Transverse colon (tissue), 4 donors: ENCODE data around the gene LRRC7. TPM values are rescaled to one million over a fixed set of nuclear protein-coding genes. Genes with fewer than 3 reads are reported as not detected.

ENCODE experiments used
- DNase-seq: peaks from one replicate; pipeline ENCODE4 v3.0.0-alpha.2; 2019
- H3K27ac ChIP-seq, 4 donors: fragments of 200-600 bp; sonication (generic); 2 replicates each; pipeline ENCODE4 v1.5.1; 2016 to 2018; ENCODE audit warnings: inconsistent platforms in 4 of 4
- H3K27me3 ChIP-seq: fragments of 200-600 bp; sonication (generic); 2 replicates; pipeline ENCODE4 v1.5.1; 2017; ENCODE audit warnings: inconsistent platforms
- H3K36me3 ChIP-seq, 4 donors: fragments of 200-600 bp; sonication (generic); 2 replicates each; pipeline ENCODE4 v1.5.1; 2017 to 2019; ENCODE audit warnings: inconsistent platforms in 4 of 4
- H3K4me1 ChIP-seq, 4 donors: fragments of 200-600 bp; sonication (generic); 2 replicates each; pipeline ENCODE4 v1.5.1; 2017 to 2020; ENCODE audit warnings: inconsistent platforms in 4 of 4
- H3K4me3 ChIP-seq, 4 donors: fragments of 200-600 bp; sonication (generic); 1 replicate in 1 of 4; 2 replicates in 3 of 4; pipeline versions ENCODE4 v1.5.1 to v1.6.1; 2017 to 2019; ENCODE audit warnings: inconsistent platforms in 4 of 4
- H3K9me3 ChIP-seq, 2 donors: fragments of 200-600 bp; sonication (generic); 2 replicates each; pipeline ENCODE4 v1.5.1; 2017 to 2019; ENCODE audit warnings: inconsistent platforms in 2 of 2
- EP300 ChIP-seq: sonication (generic); formaldehyde crosslinking; IDR thresholded peaks from one replicate; pipeline ENCODE4 v1.6.1; 2017; ENCODE audit warnings: antibody characterized with exemption, low read depth
- POLR2A ChIP-seq: fragments of 450-650 bp; IDR thresholded peaks from one replicate; pipeline ENCODE4 v1.6.1; 2016; ENCODE audit warnings: antibody characterized with exemption, mild to moderate bottlenecking, moderate library complexity
- POLR2AphosphoS5 ChIP-seq, 3 donors: sonication (generic); formaldehyde crosslinking; IDR thresholded peaks; one replicate each; pipeline ENCODE4 v1.6.1; 2016; ENCODE audit warnings: antibody characterized with exemption in 3 of 3
- WGBS, 2 donors: methylation state at CpG; one replicate each; pipeline ENCODE4 v1.1.5; 2018; ENCODE audit warnings: low coverage in 1 of 2; 5-methylcytosine and 5-hydroxymethylcytosine counted together
- in situ Hi-C, 4 donors: fragments of 200-750 bp; cut with MboI; loops; one replicate each; pipeline versions ENCODE4 v1.15.0 to v1.15.1; 2017; ENCODE audit warnings: low sequenced_read_pairs in 3 of 4, low pct_ligation_motif_present in 1 of 4, low pct_unique_long_range_greater_than_20kb in 1 of 4
- intact Hi-C: fragments of 100-400 bp; cut with DNase I; formaldehyde crosslinking; loops from one replicate; pipeline ENCODE4 v1.15.1; 2023; ENCODE audit warnings: low total_unique reads
- total RNA-seq, 4 donors: library from RNA; depleted of rRNA; stranded (reverse); fragments of >200 nt; gene quantifications; one replicate each; pipeline ENCODE4 v1.1.0, GENCODE V29; 2016
- TF ChIP-seq, protein P1 (sequence below), 5 experiments: fragments of 200-600 bp in 3 of 5; fragments of 450-650 bp in 2 of 5; sonication (generic) in 3 of 5; IDR thresholded peaks; 1 replicate in 2 of 5; 2 replicates in 3 of 5; pipeline ENCODE4 v1.5.1; 2016 to 2017; ENCODE audit warnings: antibody characterized with exemption in 5 of 5, inconsistent platforms in 3 of 5, mild to moderate bottlenecking in 2 of 5, moderate library complexity in 1 of 5

Gene LRRC7
- total RNA-seq, 4 donors from 2014 or later = 0.32 to 1.1 TPM; not detected in 2

DNA sequence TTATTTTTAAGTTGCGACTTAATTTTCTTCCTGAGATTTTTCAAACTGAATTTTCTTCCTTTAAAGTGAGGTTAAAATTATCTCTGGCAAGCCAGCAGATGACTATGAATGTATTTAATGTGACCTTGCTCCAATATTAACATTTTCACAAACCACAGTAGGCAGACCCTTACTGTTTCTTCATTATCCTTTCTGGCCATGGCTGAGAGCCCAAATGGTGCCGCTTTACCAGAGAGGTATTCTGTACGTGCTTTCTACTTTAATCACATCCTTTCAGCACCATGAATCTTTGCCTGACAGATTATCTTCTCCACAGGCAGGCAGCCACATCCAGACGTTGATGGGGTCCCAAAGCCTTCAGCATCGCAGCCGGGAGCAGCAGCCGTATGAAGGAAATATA is 508.0 kb downstream of the LRRC7 start:
- in situ Hi-C loops = no loop called here
- intact Hi-C loops = no loop called here
- WGBS, 2 donors = 77% methylated on average over 7 of the region's 7 CpGs
- H3K27me3 ChIP-seq = no peaks in the 10 kb centered on the region
- H3K27ac ChIP-seq = no peak overlapping the region
- H3K4me1 ChIP-seq = peaks cover 0 to 17% (median 0%) of the 10 kb centered on the region in 4 donors
- TF ChIP-seq EP300 (no peak), POLR2AphosphoS5 (IDR thresholded peaks at IDR 0.05) (no peak), POLR2A (no peak)
- TF ChIP-seq, protein P1, sequence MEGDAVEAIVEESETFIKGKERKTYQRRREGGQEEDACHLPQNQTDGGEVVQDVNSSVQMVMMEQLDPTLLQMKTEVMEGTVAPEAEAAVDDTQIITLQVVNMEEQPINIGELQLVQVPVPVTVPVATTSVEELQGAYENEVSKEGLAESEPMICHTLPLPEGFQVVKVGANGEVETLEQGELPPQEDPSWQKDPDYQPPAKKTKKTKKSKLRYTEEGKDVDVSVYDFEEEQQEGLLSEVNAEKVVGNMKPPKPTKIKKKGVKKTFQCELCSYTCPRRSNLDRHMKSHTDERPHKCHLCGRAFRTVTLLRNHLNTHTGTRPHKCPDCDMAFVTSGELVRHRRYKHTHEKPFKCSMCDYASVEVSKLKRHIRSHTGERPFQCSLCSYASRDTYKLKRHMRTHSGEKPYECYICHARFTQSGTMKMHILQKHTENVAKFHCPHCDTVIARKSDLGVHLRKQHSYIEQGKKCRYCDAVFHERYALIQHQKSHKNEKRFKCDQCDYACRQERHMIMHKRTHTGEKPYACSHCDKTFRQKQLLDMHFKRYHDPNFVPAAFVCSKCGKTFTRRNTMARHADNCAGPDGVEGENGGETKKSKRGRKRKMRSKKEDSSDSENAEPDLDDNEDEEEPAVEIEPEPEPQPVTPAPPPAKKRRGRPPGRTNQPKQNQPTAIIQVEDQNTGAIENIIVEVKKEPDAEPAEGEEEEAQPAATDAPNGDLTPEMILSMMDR (IDR thresholded peaks at IDR 0.05) = no peak
- no peaks in the 10 kb centered on the region for H3K9me3 ChIP-seq
- DNase-seq = no peak
- H3K4me3 ChIP-seq = no peak overlapping the region
- H3K36me3 ChIP-seq = no peaks in the 10 kb centered on the region

DNA sequence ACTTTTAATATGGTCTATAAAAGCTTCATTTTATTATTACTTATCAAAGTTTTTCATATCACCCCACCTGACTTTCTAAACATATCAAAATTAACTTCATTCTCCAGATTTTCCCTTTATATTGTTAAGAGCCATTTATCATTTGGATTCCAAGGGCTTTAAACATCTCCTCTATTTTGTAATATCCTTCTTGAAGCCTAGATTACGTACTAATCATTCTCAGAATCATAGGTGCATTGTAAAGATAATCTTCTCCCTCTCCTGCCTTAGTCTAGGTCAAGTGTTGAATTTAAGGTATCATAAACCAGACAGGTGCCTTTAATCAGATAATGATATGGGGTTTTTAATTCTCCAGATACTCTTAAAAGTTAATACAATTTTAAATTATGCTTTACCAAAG is 509.3 kb downstream of the LRRC7 start:
- Histone ChIP-seq H3K4me1 (peaks cover 0 to 13% (median 0%) of the 10 kb centered on the region in 4 donors), H3K27ac (no peak overlapping the region), H3K27me3 (no peaks in the 10 kb centered on the region), H3K36me3 (no peaks in the 10 kb centered on the region), H3K9me3 (no peaks in the 10 kb centered on the region), H3K4me3 (no peak overlapping the region)
- intact Hi-C loops = no loop called here
- no peak for DNase-seq
- 52 to 55% methylated on average over 1 of the region's 1 CpG for WGBS, 2 donors
- TF ChIP-seq POLR2AphosphoS5 (IDR thresholded peaks at IDR 0.05) (no peak), POLR2A (no peak), EP300 (no peak)
- TF ChIP-seq, protein P1 (IDR thresholded peaks at IDR 0.05) = no peak
- in situ Hi-C loops = no loop called here

- DNase-seq = no peak
- in situ Hi-C loops (no loop called here), intact Hi-C loops (no loop called here)
- Histone ChIP-seq H3K27ac (no peak overlapping the region), H3K9me3 (no peaks in the 10 kb centered on the region), H3K36me3 (no peaks in the 10 kb centered on the region), H3K27me3 (no peaks in the 10 kb centered on the region), H3K4me1 (peaks cover 0 to 5% (median 0%) of the 10 kb centered on the region in 4 donors), H3K4me3 (no peak overlapping the region)
- no peak for TF ChIP-seq EP300
- TF ChIP-seq, protein P1 (IDR thresholded peaks at IDR 0.05) = no peak
- TF ChIP-seq POLR2AphosphoS5 (IDR thresholded peaks at IDR 0.05) = no peak
- TF ChIP-seq POLR2A = no peak
- WGBS, 2 donors = 48 to 54% methylated on average over 2 of the region's 2 CpGs
These were observed 511.8 kb downstream of the LRRC7 start for GRCh38 chr1:70079546-70079945.

GRCh38 chr1:70083519-70083918 is 515.8 kb downstream of the LRRC7 start:
- TF ChIP-seq POLR2A (no peak), POLR2AphosphoS5 (IDR thresholded peaks at IDR 0.05) (no peak), EP300 (no peak)
- TF ChIP-seq, protein P1 (IDR thresholded peaks at IDR 0.05) = no peak
- H3K27me3 ChIP-seq = no peaks in the 10 kb centered on the region
- no peak overlapping the region for H3K4me3 ChIP-seq
- no peak overlapping the region for H3K27ac ChIP-seq
- no peaks in the 10 kb centered on the region for H3K9me3 ChIP-seq
- in situ Hi-C loops (no loop called here), intact Hi-C loops (no loop called here)
- peaks cover 0 to 5% (median 0%) of the 10 kb centered on the region in 4 donors for H3K4me1 ChIP-seq
- DNase-seq = no peak
- H3K36me3 ChIP-seq = no peaks in the 10 kb centered on the region
- 61 to 73% methylated on average over 3 of the region's 3 CpGs for WGBS, 2 donors
